ENCODE results near the gene KRTAP10-3.
"Not testable (repeated sequence)": the region's sequence is repeated elsewhere in the genome, so short reads cannot be mapped to it uniquely, and the experiment has no call there.

Gene KRTAP10-3

GRCh38 chr21:44569861-44570517 is 11.4 kb upstream of the KRTAP10-3 start:
- DNase-seq = no peak

- DNase-seq = no peak
These were observed 10.3 kb upstream of the KRTAP10-3 start for GRCh38 chr21:44568667-44569556.

- DNase-seq = no peak
These were observed 9.7 kb upstream of the KRTAP10-3 start for GRCh38 chr21:44568261-44568660.

GRCh38 chr21:44567481-44568171 is 9.0 kb upstream of the KRTAP10-3 start:
- DNase-seq = no peak

- DNase-seq = no peak
These were observed 7.8 kb upstream of the KRTAP10-3 start for GRCh38 chr21:44566403-44566802.

- no peak for DNase-seq
These were observed 6.4 kb upstream of the KRTAP10-3 start for GRCh38 chr21:44564886-44565598.

GRCh38 chr21:44564099-44564498 is 5.5 kb upstream of the KRTAP10-3 start:
- DNase-seq = no peak

- not testable (repeated sequence) for DNase-seq
These were observed 293 bp downstream of the KRTAP10-3 start for GRCh38 chr21:44558329-44558675.

GRCh38 chr21:44557491-44558328 is 885 bp downstream of the KRTAP10-3 start:
- no peak for DNase-seq

GRCh38 chr21:44556879-44557278 is 1.7 kb downstream of the KRTAP10-3 start:
- no peak for DNase-seq

GRCh38 chr21:44555200-44555875 is 3.3 kb downstream of the KRTAP10-3 start:
- DNase-seq = no peak

GRCh38 chr21:44552681-44553080 is 5.9 kb downstream of the KRTAP10-3 start:
- DNase-seq = no peak

GRCh38 chr21:44552136-44552535 is 6.5 kb downstream of the KRTAP10-3 start:
- DNase-seq = no peak

GRCh38 chr21:44551340-44551961 is 7.1 kb downstream of the KRTAP10-3 start, which contains the start of gene KRTAP10-2:
Gene KRTAP10-2, minus strand, starts transcription at chr21:44551505. Its CDS starts 47 bp downstream, at chr21:44551458.
- no peak for DNase-seq

GRCh38 chr21:44550807-44551206 is 7.8 kb downstream of the KRTAP10-3 start:
- no peak for DNase-seq

GRCh38 chr21:44550285-44550684 is 8.3 kb downstream of the KRTAP10-3 start:
- not testable (repeated sequence) for DNase-seq

GRCh38 chr21:44549525-44550211 is 8.9 kb downstream of the KRTAP10-3 start:
- DNase-seq = no peak

- no peak for DNase-seq
These were observed 9.7 kb downstream of the KRTAP10-3 start for GRCh38 chr21:44548922-44549321.

- DNase-seq = no peak
These were observed 10.2 kb downstream of the KRTAP10-3 start for GRCh38 chr21:44548381-44548780.

GRCh38 chr21:44547656-44548331 is 10.8 kb downstream of the KRTAP10-3 start:
- no peak for DNase-seq
